Fibroblast of skin of left biceps (primary cell): ENCODE results near the gene FBXW7.

Source experiments
- DNase-seq, 2 experiments: peaks; one replicate each; pipeline ENCODE4 v3.0.0-alpha.2; 2013; ENCODE audit warnings: low read depth in 2 of 2

The FBXW7 gene

GRCh38 chr4:152471251-152471792, 64.6 kb downstream of the FBXW7 start:
- DNase-seq = no peak

- no peak for DNase-seq
Observed at GRCh38 chr4:152468408-152468807, 67.5 kb downstream of the FBXW7 start.

GRCh38 chr4:152467101-152467500, 68.8 kb downstream of the FBXW7 start:
- no peak for DNase-seq

- no peak for DNase-seq
Observed at GRCh38 chr4:152464030-152464823, 71.7 kb downstream of the FBXW7 start.

GRCh38 chr4:152463562-152463961, 72.3 kb downstream of the FBXW7 start:
- no peak for DNase-seq

- no peak for DNase-seq
Observed at GRCh38 chr4:152462695-152463094, 73.2 kb downstream of the FBXW7 start.

- no peak for DNase-seq
Observed at GRCh38 chr4:152462047-152462446, 73.8 kb downstream of the FBXW7 start.

- peak; percentile 53 to 55 for DNase-seq
Observed at GRCh38 chr4:152460488-152460887, 75.4 kb downstream of the FBXW7 start.

- no peak for DNase-seq
Observed at GRCh38 chr4:152459326-152459725, 76.6 kb downstream of the FBXW7 start.

GRCh38 chr4:152458801-152459302, 77.0 kb downstream of the FBXW7 start:
- no peak for DNase-seq

- DNase-seq = no peak
Observed at GRCh38 chr4:152456609-152457008, 79.3 kb downstream of the FBXW7 start.

GRCh38 chr4:152455311-152455710, 80.6 kb downstream of the FBXW7 start:
- no peak for DNase-seq

GRCh38 chr4:152454398-152455011, 81.4 kb downstream of the FBXW7 start:
- no peak for DNase-seq

GRCh38 chr4:152451496-152451895, 84.4 kb downstream of the FBXW7 start:
- no peak for DNase-seq

GRCh38 chr4:152448854-152449253, 87.0 kb downstream of the FBXW7 start:
- no peak for DNase-seq

GRCh38 chr4:152448038-152448707, 87.7 kb downstream of the FBXW7 start:
- no peak for DNase-seq

GRCh38 chr4:152443859-152444258, 92.0 kb downstream of the FBXW7 start:
- no peak for DNase-seq

GRCh38 chr4:152437561-152437960, 98.3 kb downstream of the FBXW7 start:
- DNase-seq = no peak

GRCh38 chr4:152436384-152436783, 99.5 kb downstream of the FBXW7 start:
- DNase-seq = no peak

GRCh38 chr4:152434011-152434410, 101.9 kb downstream of the FBXW7 start:
- no peak for DNase-seq

- no peak for DNase-seq
Observed at GRCh38 chr4:152431784-152432183, 104.1 kb downstream of the FBXW7 start.

GRCh38 chr4:152431291-152431690, 104.6 kb downstream of the FBXW7 start:
- DNase-seq = no peak
